AG09309 (cell line): ENCODE results near the gene NCBP1.

Experiments used
- DNase-seq: peaks from one replicate; pipeline ENCODE4 v3.0.0-alpha.2; 2010; ENCODE audit warnings: low read depth
- H3K4me3 ChIP-seq: 2 replicates; pipeline ENCODE4 v1.5.1; 2011; ENCODE audit warnings: mild to moderate bottlenecking, low read depth, low read length, moderate library complexity; ENCODE audit not compliant: control insufficient read depth
- TF ChIP-seq, protein P1 (sequence below): IDR thresholded peaks from 2 replicates; pipeline ENCODE4 v1.5.1; 2011; ENCODE audit warnings: mild to moderate bottlenecking, low read depth, low read length, inconsistent platforms; ENCODE audit not compliant: insufficient read depth, control insufficient read depth; ENCODE audit errors: missing control alignments

NCBP1 gene

DNA sequence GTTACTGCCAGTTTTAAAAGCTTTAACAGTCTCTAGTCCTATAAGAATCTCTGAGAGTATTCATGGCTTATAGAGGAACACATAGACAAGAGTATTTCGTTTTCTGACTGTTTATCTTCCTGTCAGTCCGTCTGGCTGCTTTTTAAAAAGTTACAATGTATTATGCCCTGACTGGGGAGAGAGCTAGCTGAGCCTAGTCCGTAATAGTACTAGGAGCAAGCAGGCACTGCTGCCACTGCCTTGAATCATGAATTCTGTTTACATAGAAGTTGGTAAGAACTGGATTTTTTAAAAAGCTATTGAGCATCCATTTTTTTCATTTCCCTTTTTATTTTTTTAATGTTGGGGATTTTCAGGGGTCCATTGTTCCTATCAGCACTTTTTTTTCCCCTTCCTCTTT, 37.0 kb downstream of the NCBP1 start:
- DNase-seq, result no peak
- H3K4me3 ChIP-seq, result no peak overlapping the region
- TF ChIP-seq, protein P1, sequence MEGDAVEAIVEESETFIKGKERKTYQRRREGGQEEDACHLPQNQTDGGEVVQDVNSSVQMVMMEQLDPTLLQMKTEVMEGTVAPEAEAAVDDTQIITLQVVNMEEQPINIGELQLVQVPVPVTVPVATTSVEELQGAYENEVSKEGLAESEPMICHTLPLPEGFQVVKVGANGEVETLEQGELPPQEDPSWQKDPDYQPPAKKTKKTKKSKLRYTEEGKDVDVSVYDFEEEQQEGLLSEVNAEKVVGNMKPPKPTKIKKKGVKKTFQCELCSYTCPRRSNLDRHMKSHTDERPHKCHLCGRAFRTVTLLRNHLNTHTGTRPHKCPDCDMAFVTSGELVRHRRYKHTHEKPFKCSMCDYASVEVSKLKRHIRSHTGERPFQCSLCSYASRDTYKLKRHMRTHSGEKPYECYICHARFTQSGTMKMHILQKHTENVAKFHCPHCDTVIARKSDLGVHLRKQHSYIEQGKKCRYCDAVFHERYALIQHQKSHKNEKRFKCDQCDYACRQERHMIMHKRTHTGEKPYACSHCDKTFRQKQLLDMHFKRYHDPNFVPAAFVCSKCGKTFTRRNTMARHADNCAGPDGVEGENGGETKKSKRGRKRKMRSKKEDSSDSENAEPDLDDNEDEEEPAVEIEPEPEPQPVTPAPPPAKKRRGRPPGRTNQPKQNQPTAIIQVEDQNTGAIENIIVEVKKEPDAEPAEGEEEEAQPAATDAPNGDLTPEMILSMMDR, result no peak

DNA sequence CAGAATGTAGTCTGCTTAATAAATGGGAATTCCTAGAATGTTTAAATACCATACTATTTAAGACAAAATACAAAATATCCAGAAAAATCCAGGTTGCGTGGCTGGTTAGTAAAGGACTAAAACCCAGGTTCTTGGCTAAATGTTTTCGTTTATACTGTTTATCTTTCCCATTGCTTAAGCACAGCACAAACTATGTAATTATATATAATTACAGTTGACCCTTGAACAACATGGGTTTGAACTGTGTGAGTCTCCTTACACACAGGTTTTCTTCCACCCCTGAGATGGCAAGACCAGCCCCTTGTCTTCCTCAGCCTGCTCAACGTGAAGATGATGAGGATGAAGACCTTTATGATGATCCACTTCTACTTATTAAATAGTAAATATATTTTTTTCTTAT, 38.8 kb downstream of the NCBP1 start:
- no peak for DNase-seq
- TF ChIP-seq, protein P1, result no peak
- no peak overlapping the region for H3K4me3 ChIP-seq

DNA sequence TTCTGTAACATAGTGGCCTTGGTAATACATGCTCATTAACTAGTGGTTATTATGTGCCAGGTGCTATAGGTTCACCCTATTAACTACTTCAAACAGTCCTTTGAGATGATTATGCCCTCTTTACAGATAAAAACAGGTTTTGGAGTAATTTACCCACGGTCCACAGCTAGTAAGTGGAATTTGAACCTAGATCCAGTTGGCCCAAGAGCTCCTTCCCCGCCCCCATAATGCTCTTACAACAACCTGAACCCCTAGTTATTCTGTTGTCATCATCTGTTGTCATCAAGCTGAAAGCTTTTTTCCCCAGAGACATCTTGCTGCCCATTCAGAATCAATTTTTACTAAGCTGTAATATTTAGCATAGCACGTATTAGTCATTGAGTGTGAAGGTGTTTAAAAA, 40.3 kb downstream of the NCBP1 start:
- TF ChIP-seq, protein P1, result no peak
- H3K4me3 ChIP-seq, result no peak overlapping the region

DNA sequence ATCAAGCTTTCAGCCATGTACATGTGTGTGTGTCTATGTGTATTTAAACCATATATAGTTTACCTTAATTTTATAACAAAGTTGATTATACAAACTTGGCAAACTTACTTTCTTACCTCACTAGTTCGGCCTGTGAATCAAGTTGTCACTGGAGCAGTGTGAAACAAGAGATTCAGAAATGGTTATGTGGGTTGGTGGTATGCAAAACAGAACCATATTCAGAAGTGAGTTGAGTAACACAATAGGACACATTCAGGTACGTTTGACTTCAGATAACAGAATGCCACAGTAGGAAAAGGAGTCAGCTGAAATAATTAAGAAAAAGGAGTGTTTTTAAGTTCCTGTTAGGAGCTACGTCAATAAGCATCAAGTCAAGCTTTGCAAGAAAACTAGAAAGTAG, 42.0 kb downstream of the NCBP1 start:
- TF ChIP-seq, protein P1, result no peak
- DNase-seq, result no peak

More for the DNA sequence above, 40.3 kb downstream of the NCBP1 start:
- DNase-seq, result no peak

DNA sequence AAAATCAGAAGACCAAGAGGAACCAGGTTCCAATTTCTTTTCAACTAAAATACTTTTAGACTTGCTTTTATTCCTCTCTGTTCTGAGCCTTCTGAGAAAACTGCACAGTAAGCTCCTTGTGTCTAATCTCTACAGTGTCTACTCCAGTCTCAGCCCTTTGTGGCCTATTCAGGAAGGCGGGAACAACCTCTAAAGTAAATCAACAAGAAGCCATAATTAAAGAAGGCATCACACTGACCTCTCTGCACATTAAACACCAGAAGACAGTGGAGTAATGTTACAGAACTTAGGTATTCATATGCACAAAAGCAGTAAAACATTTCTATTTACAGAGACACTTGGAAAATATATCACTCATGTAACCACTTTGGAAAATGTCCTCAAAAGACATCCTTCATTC, 48.6 kb downstream of the NCBP1 start:
- TF ChIP-seq, protein P1, result no peak
- H3K4me3 ChIP-seq, result no peak overlapping the region
- DNase-seq, result no peak

More for the DNA sequence above, 42.0 kb downstream of the NCBP1 start:
- no peak overlapping the region for H3K4me3 ChIP-seq

DNA sequence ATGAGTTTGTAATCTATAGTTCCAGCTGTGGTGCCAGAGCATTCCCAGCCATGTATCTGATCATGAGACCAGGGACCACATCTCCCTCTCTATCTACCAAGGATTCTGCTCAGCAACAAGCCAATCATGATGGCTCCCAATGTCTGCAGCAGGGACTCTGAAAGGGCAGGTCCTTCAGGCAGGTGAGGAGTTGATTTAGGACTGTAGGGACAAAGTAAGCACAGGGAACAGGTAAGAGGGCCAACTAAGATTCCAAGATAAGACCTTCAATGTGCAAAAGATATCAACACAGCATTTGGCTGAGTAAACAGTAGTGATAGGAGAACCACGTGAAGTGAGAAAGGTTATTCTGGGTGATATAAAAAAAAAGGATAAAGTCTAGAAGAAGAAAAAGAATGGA, 55.0 kb downstream of the NCBP1 start:
- DNase-seq, result no peak
- H3K4me3 ChIP-seq, result no peak overlapping the region
- TF ChIP-seq, protein P1, result no peak
